Pancreas (tissue), 10 donors: Measurements from ENCODE around the gene PINK1. TPM values are rescaled to one million over a fixed set of nuclear protein-coding genes. Genes with fewer than 3 reads are reported as not detected.
"Not testable (repeated sequence)": the region's sequence is repeated elsewhere in the genome, so short reads cannot be mapped to it uniquely, and the experiment has no call there.

Experiments used
- ATAC-seq, 4 donors: fragments of 200-7000 bp; cut with Tn5 transposase; one replicate each; pipeline versions ENCODE4 v1.8.0 to v1.9.1; 2020; ENCODE audit warnings: mild to moderate bottlenecking in 4 of 4, moderate library complexity in 4 of 4
- DNase-seq, 6 donors: peaks; one replicate each; pipeline ENCODE4 v3.0.0-alpha.2; 2020
- FAIRE-seq: peaks from 2 replicates; lab custom pipeline; 2012; peaks lifted over from hg19 to GRCh38; lab: Jason Lieb, UNC
- H3K27ac ChIP-seq, 4 donors: fragments of 200-600 bp; sonication (generic); 1 replicate in 3 of 4; 2 replicates in 1 of 4; pipeline versions ENCODE4 v1.5.0 to v1.8.0; 2020
- H3K27me3 ChIP-seq, 4 donors: fragments of 200-600 bp; one replicate each; pipeline ENCODE4 v1.8.0; 2021
- H3K36me3 ChIP-seq, 3 donors: fragments of 200-600 bp; sonication (generic) in 1 of 3; one replicate each; pipeline versions ENCODE4 v1.5.0 to v1.8.0; 2020 to 2021
- H3K4me1 ChIP-seq, 3 donors: fragments of 200-600 bp; one replicate each; pipeline ENCODE4 v1.8.0; 2021
- H3K4me3 ChIP-seq, 4 donors: fragments of 200-600 bp; sonication (generic) in 2 of 4; one replicate each; pipeline versions ENCODE4 v1.5.0 to v1.8.0; 2020 to 2021
- H3K9me3 ChIP-seq, 4 donors: fragments of 200-600 bp; one replicate each; pipeline ENCODE4 v1.8.0; 2021
- whole genome bisulfite sequencing, 2 donors: extraction: QIAGEN DNeasy Blood & Tissue Kit; methylation state at CpG; one replicate each; pipeline ENCODE4 v1.1.7; 2013; 5-methylcytosine and 5-hydroxymethylcytosine counted together
- intact Hi-C, 3 donors: fragments of 100-400 bp; cut with DNase I; formaldehyde crosslinking; loops; one replicate each; pipeline versions ENCODE4 v1.11.1 to v1.14.2; 2022
- polyA plus RNA-seq, 2 donors: library from polyadenylated mRNA; stranded (reverse); fragments of 200-250 nt; gene quantifications; one replicate each; pipeline ENCODE4 v1.2.3, GENCODE V29; 2013
- total RNA-seq, 6 donors: library from RNA; stranded (reverse); fragmentation: NEBNext Ultra II Directional in 4 of 6; extraction: Animal tissue kit (Norgen Biotek cat#: 25700) in 4 of 6; gene quantifications; one replicate each; pipeline versions ENCODE4 v1.2.1 to v1.2.4, GENCODE V29; 2021 to 2023
- TF ChIP-seq, protein P1 (sequence below), 4 donors: fragments of 200-600 bp; sonication (generic) in 3 of 4; IDR thresholded peaks; one replicate each; pipeline versions ENCODE4 v1.5.0 to v1.8.0; 2021; ENCODE audit warnings: antibody characterized with exemption in 4 of 4
- donor health status: healthy with polysubstance abuse.
- donor health status: DM: no; HTN: no; CAD: no; lungs with moderate emphysema.
- donor health status: DM: no; HTN: no; CAD: no.
- donor health status: control.
- donor health status: control.
- donor health status: Bipolar disorder and iron deficiency.
- donor health status: DM: yes; HTN: yes; CAD: no.
- donor health status: DM: no; HTN: no; CAD: no.
- donor health status: DM: no; HTN: no; CAD: no.
- donor health status: DM: yes; HTN: yes; CAD: no.

The PINK1 gene
- total and polyA plus RNA-seq, 8 donors, result 15.6 to 38.0 (median 29.0) TPM

DNA sequence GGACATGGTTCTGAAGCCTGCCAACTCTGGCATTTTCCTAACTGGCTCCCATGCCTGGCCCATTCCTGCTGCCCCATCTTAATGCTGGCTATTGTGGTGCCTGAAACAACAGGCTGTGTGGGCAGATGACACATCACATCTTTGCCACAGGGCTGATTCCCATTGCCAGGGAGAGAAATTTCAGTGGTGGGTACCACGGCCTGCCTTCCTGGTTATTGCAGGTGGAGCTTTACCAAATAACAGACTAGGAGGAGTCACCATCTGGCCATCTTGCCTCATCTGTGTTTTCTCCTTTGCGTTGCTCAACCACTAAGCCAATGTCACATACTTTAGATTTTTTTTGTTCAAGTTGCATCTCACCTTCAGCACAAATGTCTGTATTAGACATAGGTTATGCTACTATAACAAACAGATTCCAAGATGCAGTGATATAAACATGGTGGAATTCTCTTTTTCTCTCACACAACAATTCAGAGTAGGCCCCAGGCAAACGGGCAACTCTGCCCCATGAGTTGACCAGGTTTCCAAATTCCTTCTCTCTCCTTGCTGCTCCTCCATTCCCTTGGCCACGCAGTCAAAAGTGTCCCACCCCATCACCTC lies 30.3 kb upstream of the PINK1 start:
- Histone ChIP-seq H3K27me3 (no peaks in the 10 kb centered on the region), H3K9me3 (no peaks in the 10 kb centered on the region), H3K36me3 (no peaks in the 10 kb centered on the region), H3K4me3 (no peak overlapping the region), H3K4me1 (no peaks in the 10 kb centered on the region), H3K27ac (no peak overlapping the region)
- DNase-seq (no peak), ATAC-seq (no peak), FAIRE-seq (no peak)
- 74 to 80% methylated on average over 4 of the region's 4 CpGs for WGBS, 2 donors
- TF ChIP-seq, protein P1, sequence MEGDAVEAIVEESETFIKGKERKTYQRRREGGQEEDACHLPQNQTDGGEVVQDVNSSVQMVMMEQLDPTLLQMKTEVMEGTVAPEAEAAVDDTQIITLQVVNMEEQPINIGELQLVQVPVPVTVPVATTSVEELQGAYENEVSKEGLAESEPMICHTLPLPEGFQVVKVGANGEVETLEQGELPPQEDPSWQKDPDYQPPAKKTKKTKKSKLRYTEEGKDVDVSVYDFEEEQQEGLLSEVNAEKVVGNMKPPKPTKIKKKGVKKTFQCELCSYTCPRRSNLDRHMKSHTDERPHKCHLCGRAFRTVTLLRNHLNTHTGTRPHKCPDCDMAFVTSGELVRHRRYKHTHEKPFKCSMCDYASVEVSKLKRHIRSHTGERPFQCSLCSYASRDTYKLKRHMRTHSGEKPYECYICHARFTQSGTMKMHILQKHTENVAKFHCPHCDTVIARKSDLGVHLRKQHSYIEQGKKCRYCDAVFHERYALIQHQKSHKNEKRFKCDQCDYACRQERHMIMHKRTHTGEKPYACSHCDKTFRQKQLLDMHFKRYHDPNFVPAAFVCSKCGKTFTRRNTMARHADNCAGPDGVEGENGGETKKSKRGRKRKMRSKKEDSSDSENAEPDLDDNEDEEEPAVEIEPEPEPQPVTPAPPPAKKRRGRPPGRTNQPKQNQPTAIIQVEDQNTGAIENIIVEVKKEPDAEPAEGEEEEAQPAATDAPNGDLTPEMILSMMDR (IDR thresholded peaks at IDR 0.05), result no peak
- intact Hi-C loops, result no loop called here

DNA sequence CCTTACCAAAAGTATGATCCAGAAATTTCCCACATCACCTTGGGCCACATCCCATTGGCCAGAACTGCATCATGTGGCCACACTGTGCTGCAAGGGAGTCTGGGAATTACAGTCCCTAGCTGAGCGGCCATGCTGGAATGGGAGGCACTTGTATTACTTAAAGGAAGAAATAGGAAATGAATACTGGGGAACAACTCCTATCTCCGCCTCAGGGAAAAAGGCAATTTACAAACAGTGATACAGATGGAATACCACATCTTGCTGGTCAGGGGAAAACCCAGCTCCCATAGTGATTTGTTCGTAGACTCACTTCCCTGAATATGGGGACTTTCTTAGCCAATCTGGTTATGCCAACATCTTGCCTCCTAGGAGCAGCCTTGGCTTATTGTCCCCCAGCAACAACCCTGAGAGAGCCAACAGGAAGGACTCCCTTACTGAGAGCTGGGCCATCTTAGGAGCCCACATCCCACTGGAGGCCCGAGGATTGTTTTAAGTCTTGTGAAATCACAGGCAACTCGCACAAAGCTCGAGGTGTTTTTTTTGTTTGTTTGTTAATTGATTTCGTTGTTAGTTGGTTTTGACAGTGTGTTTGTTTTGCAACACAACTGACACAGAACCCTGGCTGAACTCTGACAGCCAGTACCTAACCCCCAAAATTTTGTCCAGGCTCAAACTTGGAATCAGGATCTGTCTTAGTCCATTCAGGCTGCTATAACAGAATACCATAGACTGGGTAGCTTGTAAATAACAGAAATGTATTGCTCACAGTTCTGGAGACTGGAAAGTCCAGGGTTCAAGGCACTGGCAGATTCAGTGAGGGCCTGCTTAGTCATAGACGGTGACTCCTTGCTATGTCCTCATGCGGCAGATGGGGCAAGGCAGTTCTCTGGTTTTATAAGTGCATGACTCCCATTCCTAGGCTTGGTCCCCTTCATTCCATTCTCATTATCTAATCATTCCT lies 29.5 kb upstream of the PINK1 start:
- Histone ChIP-seq H3K4me3 (no peak overlapping the region), H3K27ac (no peak overlapping the region), H3K36me3 (no peaks in the 10 kb centered on the region), H3K27me3 (no peaks in the 10 kb centered on the region), H3K9me3 (no peaks in the 10 kb centered on the region), H3K4me1 (no peaks in the 10 kb centered on the region)
- intact Hi-C loops, result no loop called here
- DNase-seq (no peak), ATAC-seq (peak in 1 of 4 donors; percentile 37), FAIRE-seq (no peak)
- WGBS, 2 donors, result 74 to 82% methylated on average over 9 of the region's 9 CpGs
- TF ChIP-seq, protein P1 (IDR thresholded peaks at IDR 0.05), result no peak

DNA sequence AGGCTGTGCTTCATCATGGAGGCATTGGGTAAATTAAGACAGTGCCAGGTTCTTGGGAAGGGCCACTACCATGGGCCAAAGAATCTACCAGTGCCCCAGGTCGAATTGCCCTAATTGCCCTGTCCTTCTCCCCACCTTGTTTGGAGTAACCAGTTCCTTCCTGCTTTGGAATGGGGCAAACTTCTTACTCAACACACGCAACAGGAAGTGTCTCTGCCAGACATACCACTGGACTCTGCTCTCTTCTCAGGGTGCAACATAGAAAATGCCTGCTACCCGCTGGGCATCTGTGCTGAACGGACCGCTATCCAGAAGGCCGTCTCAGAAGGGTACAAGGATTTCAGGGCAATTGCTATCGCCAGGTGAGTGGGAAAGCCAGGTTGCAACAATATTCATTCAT lies 28.6 kb upstream of the PINK1 start:
- no peak for DNase-seq
- Histone ChIP-seq H3K36me3 (no peaks in the 10 kb centered on the region), H3K4me3 (no peak overlapping the region), H3K9me3 (no peaks in the 10 kb centered on the region), H3K27me3 (no peaks in the 10 kb centered on the region), H3K27ac (no peak overlapping the region), H3K4me1 (no peaks in the 10 kb centered on the region)
- 81 to 84% methylated on average over 7 of the region's 7 CpGs for WGBS, 2 donors
- intact Hi-C loops, result no loop called here
- ATAC-seq, result no peak
- TF ChIP-seq, protein P1 (IDR thresholded peaks at IDR 0.05), result no peak
- no peak for FAIRE-seq

DNA sequence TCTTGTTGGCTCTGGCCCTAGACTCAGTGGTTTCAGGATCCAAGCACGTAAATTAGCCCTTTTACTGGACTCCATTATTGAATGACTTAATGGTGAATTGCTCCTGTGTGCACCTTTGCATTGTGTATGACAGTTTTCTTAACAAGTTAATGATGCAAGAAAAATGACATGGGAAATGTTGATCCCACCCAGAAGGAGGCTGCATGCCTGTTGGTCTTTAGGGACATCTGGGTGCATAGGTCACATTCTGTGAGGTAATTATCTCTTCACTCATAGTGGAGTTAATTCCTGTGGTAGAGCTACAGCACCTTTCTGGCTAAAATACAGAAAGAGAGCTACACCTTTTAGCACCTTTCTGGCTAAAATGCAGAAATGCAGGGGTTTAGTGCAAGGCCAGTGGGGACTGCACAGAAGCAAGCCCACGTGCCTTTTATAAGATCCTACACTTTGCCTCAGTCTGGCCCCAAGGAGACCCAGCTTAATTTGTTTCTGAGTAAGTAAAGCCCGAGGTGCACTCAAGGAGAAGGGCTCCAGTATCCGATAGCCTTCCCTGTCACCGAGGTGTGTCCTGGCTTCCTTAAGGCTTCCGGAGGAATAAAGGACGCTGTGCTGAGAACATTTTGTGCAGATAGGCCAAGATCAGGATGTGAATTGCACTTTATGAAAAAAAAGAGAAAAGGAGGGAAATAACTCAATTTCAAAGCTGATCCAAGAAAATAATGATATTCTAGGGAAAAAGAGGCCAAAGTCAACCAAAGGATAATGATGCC lies 26.3 kb upstream of the PINK1 start:
- 73 to 77% methylated on average over 6 of the region's 7 CpGs for WGBS, 2 donors
- not testable (repeated sequence) for H3K27ac ChIP-seq

DNA sequence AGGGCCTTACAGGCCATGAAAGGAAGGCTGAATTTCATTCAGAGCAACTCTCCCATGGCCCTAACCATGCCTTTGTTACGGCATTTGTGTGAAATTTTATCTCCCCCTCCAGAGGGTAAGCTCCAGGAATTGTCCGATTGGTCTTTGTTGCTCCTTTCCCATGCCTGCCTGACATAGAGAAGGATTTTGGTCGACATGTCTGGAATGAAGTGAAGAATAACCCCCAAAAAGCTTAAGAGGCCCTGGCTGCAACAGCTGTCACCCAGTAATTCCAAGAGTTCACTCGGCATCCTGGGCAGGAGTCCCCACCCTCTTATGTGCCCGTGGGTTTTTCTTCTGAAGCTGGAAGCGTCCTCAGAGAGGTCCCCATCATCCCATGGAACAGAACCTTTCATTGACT lies 23.7 kb upstream of the PINK1 start:
- Histone ChIP-seq H3K36me3 (no peaks in the 10 kb centered on the region), H3K27ac (no peak overlapping the region), H3K9me3 (no peaks in the 10 kb centered on the region), H3K27me3 (no peaks in the 10 kb centered on the region), H3K4me1 (no peaks in the 10 kb centered on the region), H3K4me3 (no peak overlapping the region)
- TF ChIP-seq, protein P1 (IDR thresholded peaks at IDR 0.05), result no peak
- no peak for DNase-seq
- no peak for FAIRE-seq
- WGBS, 2 donors, result 73 to 74% methylated on average over 6 of the region's 6 CpGs
- ATAC-seq, result no peak
- intact Hi-C loops, result no loop called here

More for the DNA sequence above, 26.3 kb upstream of the PINK1 start:
- H3K36me3 ChIP-seq, H3K4me1 ChIP-seq, DNase-seq, H3K4me3 ChIP-seq, ATAC-seq, H3K9me3 ChIP-seq, H3K27me3 ChIP-seq, intact Hi-C loops, FAIRE-seq: not testable (repeated sequence)
